HepG2 (cell line): ENCODE results near the gene ATPAF1. TPM values are rescaled to one million over a fixed set of nuclear protein-coding genes. Genes with fewer than 3 reads are reported as not detected.

ENCODE experiments used
- ARID5B ChIP-seq: IDR thresholded peaks from 2 replicates; pipeline ENCODE4 v1.4.0; 2020; ENCODE audit warnings: mild to moderate bottlenecking, missing genetic modification reagents
- CENPBD1 ChIP-seq: sonication (generic); formaldehyde crosslinking; IDR thresholded peaks from 2 replicates; pipeline ENCODE4 v1.8.0; 2022; ENCODE audit warnings: missing genetic modification reagents, low read depth, mild to moderate bottlenecking, borderline replicate concordance
- HNRNPLL ChIP-seq: fragments of 200-400 bp; formaldehyde crosslinking; IDR thresholded peaks from 2 replicates; pipeline ENCODE4 v1.6.1; 2017; ENCODE audit warnings: mild to moderate bottlenecking, low read depth, low read length; ENCODE audit not compliant: poor library complexity, severe bottlenecking
- MED13 ChIP-seq: sonication (generic); formaldehyde crosslinking; IDR thresholded peaks from 2 replicates; pipeline ENCODE4 v1.5.0; 2020; ENCODE audit warnings: missing genetic modification reagents
- POLR2A ChIP-seq, 2 experiments: IDR thresholded peaks; 2 replicates each; pipeline ENCODE4 v1.6.1; 2011; ENCODE audit warnings: low read depth in 2 of 2, low read length in 2 of 2, mild to moderate bottlenecking in 1 of 2, moderate library complexity in 1 of 2; ENCODE audit not compliant: insufficient read depth in 1 of 2
- REL ChIP-seq: sonication (generic); formaldehyde crosslinking; conservative IDR thresholded peaks from 2 replicates; pipeline ENCODE4 v1.8.0; 2022; ENCODE audit warnings: mild to moderate bottlenecking, missing genetic modification reagents, moderate library complexity
- SP4 ChIP-seq: sonication (generic); formaldehyde crosslinking; IDR thresholded peaks from 2 replicates; pipeline ENCODE4 v1.8.1; 2023; ENCODE audit warnings: mild to moderate bottlenecking, missing genetic modification reagents
- TCF7L2 ChIP-seq: IDR thresholded peaks from 2 replicates; pipeline ENCODE4 v1.6.1; 2011; ENCODE audit warnings: mild to moderate bottlenecking, low read depth, low read length, moderate library complexity
- ZBTB39 ChIP-seq: sonication (generic); formaldehyde crosslinking; IDR thresholded peaks from 2 replicates; pipeline ENCODE4 v1.5.0; 2020; ENCODE audit warnings: missing genetic modification reagents
- ZFY ChIP-seq: sonication (generic); formaldehyde crosslinking; IDR thresholded peaks from 2 replicates; pipeline ENCODE4 v1.4.0; 2020; ENCODE audit warnings: missing genetic modification reagents
- ZIK1 ChIP-seq: sonication (generic); formaldehyde crosslinking; IDR thresholded peaks from 2 replicates; pipeline ENCODE4 v1.5.0; 2020; ENCODE audit warnings: mild to moderate bottlenecking, low read depth, missing genetic modification reagents, borderline replicate concordance
- ZNF3 ChIP-seq: IDR thresholded peaks from 2 replicates; pipeline ENCODE4 v1.7.0; 2017; ENCODE audit warnings: inconsistent platforms
- ZNF430 ChIP-seq: sonication (generic); formaldehyde crosslinking; IDR thresholded peaks from 2 replicates; pipeline ENCODE4 v1.9.0; 2021; ENCODE audit warnings: mild to moderate bottlenecking, missing genetic modification reagents
- ZNF446 ChIP-seq: sonication (generic); formaldehyde crosslinking; IDR thresholded peaks from 2 replicates; pipeline ENCODE4 v1.5.0; 2020; ENCODE audit warnings: mild to moderate bottlenecking, missing genetic modification reagents
- ZNF713 ChIP-seq: sonication (generic); formaldehyde crosslinking; IDR thresholded peaks from 2 replicates; pipeline ENCODE4 v1.4.0; 2020; ENCODE audit warnings: mild to moderate bottlenecking, missing genetic modification reagents
- ZNF816 ChIP-seq: sonication (generic); formaldehyde crosslinking; IDR thresholded peaks from 2 replicates; pipeline ENCODE4 v1.8.0; 2022; ENCODE audit warnings: missing genetic modification reagents, mild to moderate bottlenecking, borderline replicate concordance
- polyA plus RNA-seq, 8 experiments: library from polyadenylated mRNA; depleted of rRNA in 3 of 8; stranded (reverse) in 7 of 8; unstranded in 1 of 8; fragments of >200 nt; fragmentation: Illumina TruSeq in 4 of 8; extraction: Trizol in 4 of 8; gene quantifications; 2 replicates each; pipeline versions ENCODE4 v1.2.1 to v1.2.3, GENCODE V29; 2011 to 2016; ENCODE audit warnings: low read depth in 4 of 8, missing spikeins in 1 of 8, mixed read lengths in 1 of 8; ENCODE audit not compliant: insufficient read depth in 1 of 8
- total RNA-seq, 5 experiments: library from RNA; depleted of rRNA; stranded (reverse); fragments of >200 nt; fragmentation: Illumina TruSeq; extraction: Trizol; gene quantifications; 2 replicates each; pipeline ENCODE4 v1.2.3, GENCODE V29; 2016; ENCODE audit warnings: low read depth in 1 of 5
- TF ChIP-seq, protein P1 (sequence below): sonication (generic); formaldehyde crosslinking; IDR thresholded peaks from 2 replicates; pipeline ENCODE4 v1.4.0; 2020; ENCODE audit warnings: mild to moderate bottlenecking, missing genetic modification reagents

ATPAF1 gene
- total and polyA plus RNA-seq, 2 of the 13 experiments (the other 11 are each of a cell fraction or from before 2014, with no cell fraction given), result 66.6 to 76.7 TPM

DNA sequence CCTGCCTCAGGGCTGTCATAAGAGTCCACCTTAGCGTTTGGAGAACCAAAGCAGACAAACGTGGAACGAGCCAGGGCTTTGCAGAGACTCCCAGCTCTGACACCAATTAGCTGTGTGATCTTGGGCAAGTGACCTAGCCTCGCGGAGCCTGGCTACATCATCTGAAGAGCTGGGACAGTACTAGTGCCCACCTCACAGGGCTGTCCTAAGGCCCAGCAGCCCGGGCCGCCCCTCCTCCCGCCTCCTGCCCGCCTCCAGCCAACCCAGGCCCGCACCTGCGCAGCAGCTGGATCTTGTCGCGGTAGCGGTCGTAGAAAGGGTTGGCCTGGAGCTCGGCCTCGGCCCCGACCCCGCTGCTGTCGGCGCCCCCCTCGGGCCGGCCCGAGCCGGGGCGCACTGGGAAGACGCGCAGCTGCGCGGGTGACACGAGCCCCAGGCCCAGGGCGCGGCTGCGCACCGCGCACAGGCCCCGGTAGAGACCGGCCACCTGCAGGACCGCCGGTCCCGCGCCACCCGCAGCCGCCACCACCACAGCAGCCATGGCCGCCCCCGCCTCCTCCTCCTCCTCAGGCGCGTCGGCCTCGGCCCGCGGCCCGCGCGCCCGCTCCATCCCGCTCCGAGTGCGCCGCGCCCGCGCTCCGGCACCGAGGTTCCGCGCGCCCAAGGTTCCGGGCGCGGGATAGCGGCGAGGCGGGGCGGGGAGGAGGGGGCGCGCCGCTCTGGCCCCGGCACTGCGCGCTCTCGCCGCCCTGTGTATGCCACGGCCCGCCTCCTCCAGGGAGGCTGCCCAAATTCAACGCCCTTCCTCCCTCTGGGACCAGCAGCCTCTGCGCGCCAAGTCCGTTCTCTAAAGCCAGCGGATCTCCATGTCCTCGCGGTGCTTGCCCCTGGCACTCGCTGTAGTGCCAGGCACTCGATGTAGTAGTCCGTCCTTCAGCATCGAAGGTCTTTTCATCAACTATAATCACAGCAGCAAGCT is at the start of gene ATPAF1 (continued):
- TF ChIP-seq ZBTB39 (CRISPR knock-in tag) (no peak), TCF7L2 (no peak), POLR2A (IDR thresholded peaks at IDR 0.05; ENCODE audit: insufficient read depth in 1 of 2, low read depth in 2 of 2, low read length in 2 of 2) (peak; percentile 52 to 81), ZFY (CRISPR knock-in tag) (peak; percentile 89), ARID5B (CRISPR knock-in tag) (no peak; the same call in 1 of the 2 replicates), ZNF430 (no peak), ZNF3 (CRISPR knock-in tag) (no peak), CENPBD1 (CRISPR knock-in tag) (no peak), MED13 (CRISPR knock-in tag) (no peak), REL (CRISPR knock-in tag) (no peak), SP4 (CRISPR knock-in tag) (peak; percentile 65), ZNF713 (CRISPR knock-in tag) (no peak), ZNF446 (CRISPR knock-in tag) (peak; percentile 78; the same call in 1 of the 2 replicates), ZNF816 (CRISPR knock-in tag) (no peak), HNRNPLL (no peak), ZIK1 (peak; percentile 66; the same call in 1 of the 2 replicates)
- TF ChIP-seq, protein P1, sequence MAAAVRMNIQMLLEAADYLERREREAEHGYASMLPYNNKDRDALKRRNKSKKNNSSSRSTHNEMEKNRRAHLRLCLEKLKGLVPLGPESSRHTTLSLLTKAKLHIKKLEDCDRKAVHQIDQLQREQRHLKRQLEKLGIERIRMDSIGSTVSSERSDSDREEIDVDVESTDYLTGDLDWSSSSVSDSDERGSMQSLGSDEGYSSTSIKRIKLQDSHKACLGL (CRISPR knock-in tag), result no peak
